ENCODE results near the gene KRTAP4-11. TPM values are rescaled to one million over a fixed set of nuclear protein-coding genes. Genes with fewer than 3 reads are reported as not detected.

Gene KRTAP4-11
- total RNA-seq, 1 experiment from 2014 or later: not detected

DNA sequence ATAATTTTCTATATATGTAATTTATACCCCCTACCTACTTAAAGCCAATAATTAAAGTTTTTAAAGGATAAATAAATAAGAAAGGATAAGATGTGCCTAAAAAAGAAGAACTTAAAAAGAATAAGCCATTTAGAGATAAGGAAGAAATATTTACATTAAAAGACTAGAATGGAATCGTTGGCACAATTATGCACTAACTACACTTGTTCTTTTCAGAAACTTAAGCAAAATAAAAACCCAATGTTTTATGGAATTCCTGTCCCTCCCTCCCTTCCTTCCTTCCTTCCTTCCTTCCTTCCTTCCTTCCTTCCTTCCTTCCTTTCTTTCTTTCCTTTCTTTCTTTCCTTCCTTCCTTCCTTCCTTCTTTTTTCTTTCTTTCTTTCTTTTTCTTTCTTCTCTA lies 26.7 kb upstream of the KRTAP4-11 start:
- no peak overlapping the region for H4K5ac ChIP-seq (ENCODE audit: insufficient read length, low read depth, low read length)
- H2BK12ac ChIP-seq (ENCODE audit: insufficient read length, low read depth, low read length): no peak overlapping the region
- no peak overlapping the region for H3K4ac ChIP-seq (ENCODE audit: low read depth, low read length)
- no peak overlapping the region for H3K9ac ChIP-seq (ENCODE audit: extremely low read depth, insufficient read length, low read length)
- H2AFZ ChIP-seq (ENCODE audit: low read length): no peak overlapping the region
- H4K20me1 ChIP-seq (ENCODE audit: control insufficient read depth, insufficient read depth, insufficient read length): no peaks in the 10 kb centered on the region
- no peak overlapping the region for H4K8ac ChIP-seq (replicated peaks; ENCODE audit: insufficient read length, low read depth, low read length)
- H2AK5ac ChIP-seq (ENCODE audit: insufficient read length, low read length): no peak overlapping the region
- peaks cover 11 to 34% (median 20%) of the 10 kb centered on the region in 3 experiments for H3K36me3 Mint-ChIP-seq (ENCODE audit: insufficient read depth in 1 of 3, low read depth in 3 of 3)
- H3K4me1 Mint-ChIP-seq: peaks cover 2 to 13% of the 10 kb centered on the region in 2 experiments
- H2BK20ac ChIP-seq (ENCODE audit: low read depth, low read length, poor library complexity, severe bottlenecking): no peak overlapping the region
- no peak overlapping the region for H3K27ac ChIP-seq (ENCODE audit: insufficient read length, low read depth, low read length)
- no peak overlapping the region for H3K18ac ChIP-seq (ENCODE audit: insufficient read length, low read depth, low read length)
- no peak overlapping the region for H3K4me3 Mint-ChIP-seq
- TF ChIP-seq, protein P1, sequence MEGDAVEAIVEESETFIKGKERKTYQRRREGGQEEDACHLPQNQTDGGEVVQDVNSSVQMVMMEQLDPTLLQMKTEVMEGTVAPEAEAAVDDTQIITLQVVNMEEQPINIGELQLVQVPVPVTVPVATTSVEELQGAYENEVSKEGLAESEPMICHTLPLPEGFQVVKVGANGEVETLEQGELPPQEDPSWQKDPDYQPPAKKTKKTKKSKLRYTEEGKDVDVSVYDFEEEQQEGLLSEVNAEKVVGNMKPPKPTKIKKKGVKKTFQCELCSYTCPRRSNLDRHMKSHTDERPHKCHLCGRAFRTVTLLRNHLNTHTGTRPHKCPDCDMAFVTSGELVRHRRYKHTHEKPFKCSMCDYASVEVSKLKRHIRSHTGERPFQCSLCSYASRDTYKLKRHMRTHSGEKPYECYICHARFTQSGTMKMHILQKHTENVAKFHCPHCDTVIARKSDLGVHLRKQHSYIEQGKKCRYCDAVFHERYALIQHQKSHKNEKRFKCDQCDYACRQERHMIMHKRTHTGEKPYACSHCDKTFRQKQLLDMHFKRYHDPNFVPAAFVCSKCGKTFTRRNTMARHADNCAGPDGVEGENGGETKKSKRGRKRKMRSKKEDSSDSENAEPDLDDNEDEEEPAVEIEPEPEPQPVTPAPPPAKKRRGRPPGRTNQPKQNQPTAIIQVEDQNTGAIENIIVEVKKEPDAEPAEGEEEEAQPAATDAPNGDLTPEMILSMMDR (conservative IDR thresholded peaks at IDR 0.05): no peak
- H2BK120ac ChIP-seq (ENCODE audit: low read depth, low read length, poor library complexity, severe bottlenecking): no peak overlapping the region
- no peak overlapping the region for H2BK15ac ChIP-seq (ENCODE audit: low read depth, low read length)
- peaks cover 22 to 28% of the 10 kb centered on the region in 2 experiments for H3K9me3 Mint-ChIP-seq
- no peak overlapping the region for H4K91ac ChIP-seq (ENCODE audit: insufficient read length, low read depth, low read length)
- no peak for DNase-seq
- H3K79me2 ChIP-seq (ENCODE audit: insufficient read depth, low read length): no peaks in the 10 kb centered on the region
- H3T11ph ChIP-seq (ENCODE audit: low read length): no peak overlapping the region
- H3K79me1 ChIP-seq (ENCODE audit: insufficient read depth, low read depth, low read length, poor library complexity, severe bottlenecking): no peaks in the 10 kb centered on the region
- no peak overlapping the region for H3K23ac ChIP-seq (ENCODE audit: insufficient read length, low read depth, low read length)
- H3K4me1 ChIP-seq (ENCODE audit: insufficient read depth, low read length): no peaks in the 10 kb centered on the region
- no CpG with 5 or more reads among the region's 1 CpG for WGBS (ENCODE audit: extremely low coverage, insufficient read length, low lambda C conversion rate)
- no peak overlapping the region for H3K14ac ChIP-seq (ENCODE audit: insufficient read depth, low read length)
- H3K27me3 ChIP-seq (ENCODE audit: insufficient read depth, low read length): no peaks in the 10 kb centered on the region
- no peaks in the 10 kb centered on the region for H3K27me3 Mint-ChIP-seq (ENCODE audit: low read depth)
- H3K9me3 ChIP-seq (ENCODE audit: control insufficient read depth, low read depth, low read length): peaks cover 7% of the 10 kb centered on the region
- H3K23me2 ChIP-seq (ENCODE audit: insufficient read length, low read depth, low read length, poor library complexity, severe bottlenecking): no peaks in the 10 kb centered on the region
- H2BK5ac ChIP-seq (ENCODE audit: insufficient read length, low read length): no peak overlapping the region
- H3K4me2 ChIP-seq (ENCODE audit: insufficient read depth, insufficient read length, low read length): no peak overlapping the region
- no peak overlapping the region for H3K56ac ChIP-seq (ENCODE audit: insufficient read length, low read depth, low read length)
- H3K27ac Mint-ChIP-seq: no peak overlapping the region

All from H9 (cell line).